ENCODE data around the gene ASPN.

Gene ASPN

GRCh38 chr9:92432350-92432749, 50.0 kb downstream of the ASPN start:
- TF ChIP-seq POLR2A (IDR thresholded peaks at IDR 0.05; ENCODE audit: low read length) (no peak), GATA1 (IDR thresholded peaks at IDR 0.05; ENCODE audit: low read depth, low read length) (no peak)
- DNase-seq: no peak

DNA sequence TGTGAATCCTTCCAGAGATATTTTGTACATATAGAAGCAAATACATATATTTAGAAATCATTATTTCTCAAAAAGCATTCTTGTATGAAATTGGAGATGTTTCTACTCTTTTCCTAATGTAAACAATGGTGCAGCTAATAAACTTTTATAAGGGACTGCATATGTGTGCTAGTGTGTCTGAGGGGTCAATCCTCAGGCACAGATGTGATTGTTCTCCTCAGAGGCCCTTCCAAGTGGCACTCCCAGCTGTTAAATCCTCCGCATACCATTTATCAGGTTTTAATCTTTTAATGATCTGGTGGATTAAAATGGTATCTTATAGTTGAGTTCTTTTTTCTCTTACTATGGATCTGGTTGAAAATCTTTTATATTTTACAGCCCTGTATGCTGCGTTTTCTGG, 52.5 kb downstream of the ASPN start:
- TF ChIP-seq POLR2A (IDR thresholded peaks at IDR 0.05; ENCODE audit: low read length): no peak
- TF ChIP-seq GATA1 (IDR thresholded peaks at IDR 0.05; ENCODE audit: low read depth, low read length): no peak
- DNase-seq: no peak

- TF ChIP-seq GATA1 (IDR thresholded peaks at IDR 0.05; ENCODE audit: low read depth, low read length): no peak
- no peak for TF ChIP-seq POLR2A (IDR thresholded peaks at IDR 0.05; ENCODE audit: low read length)
- DNase-seq: no peak
These were observed 55.7 kb downstream of the ASPN start for GRCh38 chr9:92426501-92427145.

DNA sequence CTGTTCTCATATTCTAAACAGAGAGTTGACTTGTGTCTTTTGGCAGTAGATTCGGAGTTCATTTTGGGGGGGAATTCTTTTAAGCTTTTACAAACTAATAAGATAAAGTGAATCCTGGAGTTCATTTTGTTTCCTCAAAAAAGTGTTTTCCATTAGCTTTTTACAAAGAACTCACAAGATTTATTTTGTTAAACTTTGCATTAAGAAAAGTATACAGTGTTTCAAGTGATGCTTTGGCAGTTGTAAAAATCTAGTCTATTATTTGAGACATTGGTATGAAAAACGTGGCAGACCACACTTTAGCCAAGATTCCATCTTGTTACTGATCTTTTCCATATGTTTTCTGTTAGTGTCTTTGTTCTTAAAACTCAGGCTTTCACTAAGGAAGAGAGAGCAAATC, 56.8 kb downstream of the ASPN start:
- no peak for TF ChIP-seq POLR2A (IDR thresholded peaks at IDR 0.05; ENCODE audit: low read length)
- TF ChIP-seq GATA1 (IDR thresholded peaks at IDR 0.05; ENCODE audit: low read depth, low read length): no peak
- DNase-seq: no peak

GRCh38 chr9:92424340-92424739, 58.0 kb downstream of the ASPN start, which contains the start of gene OMD:
Gene OMD (minus strand): TSS chr9:92424471. CDS start chr9:92417558, 6,913 bp downstream.
- DNase-seq: no peak
- TF ChIP-seq POLR2A (IDR thresholded peaks at IDR 0.05; ENCODE audit: low read length): no peak

GRCh38 chr9:92423612-92424011, 58.7 kb downstream of the ASPN start:
- no peak for DNase-seq
- no peak for TF ChIP-seq POLR2A (IDR thresholded peaks at IDR 0.05; ENCODE audit: low read length)
- no peak for TF ChIP-seq GATA1 (IDR thresholded peaks at IDR 0.05; ENCODE audit: low read depth, low read length)

GRCh38 chr9:92422611-92423338, 59.5 kb downstream of the ASPN start:
- TF ChIP-seq GATA1 (IDR thresholded peaks at IDR 0.05; ENCODE audit: low read depth, low read length) (no peak), POLR2A (IDR thresholded peaks at IDR 0.05; ENCODE audit: low read length) (no peak)
- DNase-seq: no peak

GRCh38 chr9:92414566-92414965, 67.7 kb downstream of the ASPN start:
- no peak for DNase-seq
- TF ChIP-seq GATA1 (IDR thresholded peaks at IDR 0.05; ENCODE audit: low read depth, low read length): no peak
- TF ChIP-seq POLR2A (IDR thresholded peaks at IDR 0.05; ENCODE audit: low read length): no peak

DNA sequence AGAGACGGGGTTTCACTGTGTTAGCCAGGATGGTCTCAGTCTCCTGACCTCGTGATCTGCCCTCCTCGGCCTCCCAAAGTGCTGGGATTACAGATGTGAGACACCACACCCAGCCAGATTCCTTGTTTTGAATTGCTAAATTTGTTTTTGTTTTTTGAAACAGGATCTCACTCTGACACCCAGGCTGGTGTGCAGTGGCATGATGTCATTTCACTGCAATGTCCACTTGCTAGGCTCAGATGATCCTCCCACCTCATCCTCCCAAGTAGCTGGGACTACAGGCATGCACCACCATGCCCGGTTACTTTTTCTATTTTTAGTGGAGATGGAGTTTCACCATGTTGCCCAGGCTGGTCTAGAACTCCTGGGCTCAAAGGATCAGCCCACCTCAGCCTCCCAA, 71.1 kb downstream of the ASPN start:
- peak in 1 of 2 experiments; percentile 4 for DNase-seq

DNA sequence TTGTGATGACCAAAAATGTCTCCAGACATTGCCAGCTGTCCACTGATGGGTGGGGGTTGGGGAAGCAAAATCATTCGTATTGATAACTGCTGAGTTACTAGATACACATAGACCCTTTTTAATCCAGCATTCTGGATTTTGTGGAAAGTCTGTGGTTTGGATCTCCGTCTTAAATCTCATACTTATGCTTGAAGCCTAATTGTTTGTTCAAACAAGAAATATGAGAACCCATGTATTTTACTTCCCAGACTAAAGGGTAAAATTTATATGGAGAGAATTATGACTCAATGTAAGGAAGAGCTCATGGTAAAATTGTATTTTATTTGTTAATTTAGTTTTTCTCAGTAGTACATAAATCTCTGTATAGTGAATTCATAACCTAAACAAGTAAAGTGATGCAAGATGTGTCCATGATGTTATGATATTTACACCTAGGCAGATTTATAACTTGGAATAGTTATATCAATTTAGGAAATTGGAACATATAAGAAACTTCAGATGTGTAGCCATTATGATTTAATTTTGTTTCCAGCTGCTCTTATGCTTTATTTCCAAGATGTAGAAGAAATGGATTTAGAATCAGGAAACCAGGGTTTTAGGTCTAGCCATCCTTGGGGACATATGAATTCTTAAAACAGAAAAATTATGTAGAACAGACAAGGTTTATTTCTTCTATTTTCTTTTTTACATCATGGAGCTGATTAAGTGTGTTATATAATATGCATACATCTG, 73.4 kb downstream of the ASPN start:
- no peak for DNase-seq
- TF ChIP-seq POLR2A (IDR thresholded peaks at IDR 0.05; ENCODE audit: low read length): no peak
- no peak for TF ChIP-seq GATA1 (IDR thresholded peaks at IDR 0.05; ENCODE audit: low read depth, low read length)

DNA sequence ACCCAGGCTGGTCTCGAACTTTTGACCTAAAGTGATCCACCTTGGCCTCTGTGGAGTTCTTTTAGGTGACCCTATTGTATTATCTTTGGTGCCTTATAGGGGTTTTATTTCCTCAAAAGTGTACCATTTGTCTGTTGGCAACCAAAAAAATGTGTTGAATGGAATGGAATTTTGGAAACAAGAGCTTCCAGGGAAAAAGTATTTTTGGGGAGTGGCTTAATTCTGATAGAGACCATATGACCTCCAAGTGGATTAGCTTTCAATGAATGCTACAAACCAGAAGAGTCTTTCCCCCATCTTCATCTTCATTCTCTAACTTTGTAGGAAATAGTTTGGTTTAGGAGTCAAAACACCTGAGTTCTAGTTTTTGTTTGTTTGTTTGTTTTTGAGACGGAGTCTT, 74.5 kb downstream of the ASPN start:
- DNase-seq: no peak
- TF ChIP-seq POLR2A (IDR thresholded peaks at IDR 0.05; ENCODE audit: low read length): no peak
- no peak for TF ChIP-seq GATA1 (IDR thresholded peaks at IDR 0.05; ENCODE audit: low read depth, low read length)

DNA sequence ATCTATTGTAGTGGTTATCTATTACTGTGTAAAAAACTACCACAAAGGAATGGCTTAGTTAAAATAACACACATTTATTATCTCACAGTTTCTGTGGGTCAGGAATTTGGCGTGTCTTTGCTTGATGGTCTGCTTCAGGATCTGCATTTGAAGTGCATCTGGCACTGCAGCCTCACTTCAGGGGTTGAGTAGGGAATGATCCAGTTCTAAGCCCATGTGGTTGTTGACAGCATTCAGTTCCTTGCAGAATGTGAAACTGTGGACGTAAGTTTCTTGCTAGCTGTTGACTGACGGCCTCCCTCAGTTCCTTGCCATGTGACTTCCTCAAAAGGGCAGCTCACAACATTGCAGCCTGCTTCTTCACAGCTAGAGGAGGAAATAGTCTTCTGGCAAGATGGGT, 75.8 kb downstream of the ASPN start:
- TF ChIP-seq POLR2A (IDR thresholded peaks at IDR 0.05; ENCODE audit: low read length) (no peak), GATA1 (IDR thresholded peaks at IDR 0.05; ENCODE audit: low read depth, low read length) (no peak)
- DNase-seq: no peak
